T-cell (primary cell): ENCODE measurements around the gene CAPRIN2. TPM values are rescaled to one million over a fixed set of nuclear protein-coding genes. Genes with fewer than 3 reads are reported as not detected.

Source experiments
- ATAC-seq, 4 experiments: fragments of 200-7000 bp in 3 of 4; fragments of 150-1000 bp in 1 of 4; cut with Tn5 transposase; replicated peaks in 1 of 4; 1 replicate in 3 of 4; 2 replicates in 1 of 4; pipeline ENCODE4 v1.10.0; 2021; ENCODE audit warnings: moderate library complexity in 3 of 4, mild to moderate bottlenecking in 2 of 4, moderate number of reproducible peaks in 1 of 4
- CTCF ChIA-PET, 2 donors: fragments of 300-600 bp; sonication (Branson Sonifier 250); formaldehyde crosslinking; loops; one replicate each; lab custom pipeline; 2022; ENCODE audit warnings: antibody characterized with exemption in 2 of 2; lab: Charles Lee
- POLR2A ChIA-PET, 2 donors: fragments of 300-600 bp; sonication (Branson Sonifier 250); formaldehyde crosslinking; loops; one replicate each; lab custom pipeline; 2022; ENCODE audit warnings: antibody characterized with exemption in 2 of 2; lab: Charles Lee
- DNase-seq, 35 experiments: peaks; one replicate each; pipeline versions ENCODE4 v3.0.0 to v3.0.0-alpha.2; 2013 to 2023
- H3K27ac ChIP-seq: one replicate; pipeline ENCODE4 v1.5.1; 2013; ENCODE audit warnings: low read length
- H3K27me3 ChIP-seq, 2 experiments: replicated peaks in 1 of 2; 1 replicate in 1 of 2; 2 replicates in 1 of 2; pipeline versions ENCODE4 v1.6.1 to v1.7.0; 2013; ENCODE audit warnings: low read length in 1 of 2, mixed read lengths in 1 of 2; ENCODE audit not compliant: control insufficient read depth in 2 of 2, insufficient read depth in 2 of 2; ENCODE audit errors: extremely low read depth in 1 of 2
- H3K36me3 ChIP-seq, 2 donors: 1 replicate in 1 of 2; 2 replicates in 1 of 2; pipeline versions ENCODE4 v1.6.1 to v1.7.0; 2013; ENCODE audit warnings: low read length in 1 of 2; ENCODE audit not compliant: control insufficient read depth in 2 of 2, insufficient read depth in 1 of 2; ENCODE audit errors: extremely low read depth in 1 of 2
- H3K4me1 ChIP-seq, 2 experiments: 1 replicate in 1 of 2; 2 replicates in 1 of 2; pipeline versions ENCODE4 v1.6.1 to v1.7.0; 2013; ENCODE audit warnings: low read length in 2 of 2, mixed read lengths in 1 of 2; ENCODE audit not compliant: insufficient read depth in 2 of 2, control insufficient read depth in 1 of 2; ENCODE audit errors: extremely low read depth in 1 of 2
- H3K4me3 ChIP-seq, 2 donors: 1 replicate in 1 of 2; 2 replicates in 1 of 2; pipeline versions ENCODE4 v1.5.1 to v1.7.0; 2013; ENCODE audit warnings: mild to moderate bottlenecking in 2 of 2, low read length in 1 of 2, moderate library complexity in 1 of 2; ENCODE audit not compliant: control insufficient read depth in 1 of 2; ENCODE audit errors: extremely low read depth in 1 of 2
- H3K9me3 ChIP-seq: 2 replicates; pipeline ENCODE4 v1.7.0; 2013
- H3K27ac Mint-ChIP-seq, 2 donors: one replicate each; pipeline ENCODE4 v1.8.0; 2020 to 2021; ENCODE audit warnings: mild to moderate bottlenecking in 2 of 2, mixed read lengths in 2 of 2
- H3K27me3 Mint-ChIP-seq, 2 donors: one replicate each; pipeline ENCODE4 v1.8.0; 2021 to 2022; ENCODE audit warnings: mixed read lengths in 2 of 2
- H3K36me3 Mint-ChIP-seq: one replicate; pipeline ENCODE4 v1.8.0; 2021; ENCODE audit warnings: mixed read lengths
- H3K4me1 Mint-ChIP-seq, 3 donors: one replicate each; pipeline ENCODE4 v1.8.0; 2020 to 2022; ENCODE audit warnings: mixed read lengths in 3 of 3, mild to moderate bottlenecking in 1 of 3
- H3K4me3 Mint-ChIP-seq, 3 donors: one replicate each; pipeline ENCODE4 v1.8.0; 2020 to 2022; ENCODE audit warnings: mild to moderate bottlenecking in 3 of 3, mixed read lengths in 3 of 3, moderate library complexity in 3 of 3
- H3K9me3 Mint-ChIP-seq, 3 donors: one replicate each; pipeline ENCODE4 v1.8.0; 2020 to 2022; ENCODE audit warnings: mixed read lengths in 3 of 3
- WGBS: methylation state at CpG from one replicate; pipeline ENCODE4 v1.1.5; 2013; ENCODE audit warnings: missing lambda C conversion rate; ENCODE audit not compliant: insufficient coverage; 5-methylcytosine and 5-hydroxymethylcytosine counted together
- total RNA-seq, 35 experiments: library from RNA in 6 of 35; stranded (reverse) in 6 of 35; fragments of 120-200 nt in 1 of 35; gene quantifications; one replicate each; pipeline versions ENCODE4 v1.2.1 to v1.2.4 and lab custom pipeline; 2013 to 2026

Gene CAPRIN2, protein sequence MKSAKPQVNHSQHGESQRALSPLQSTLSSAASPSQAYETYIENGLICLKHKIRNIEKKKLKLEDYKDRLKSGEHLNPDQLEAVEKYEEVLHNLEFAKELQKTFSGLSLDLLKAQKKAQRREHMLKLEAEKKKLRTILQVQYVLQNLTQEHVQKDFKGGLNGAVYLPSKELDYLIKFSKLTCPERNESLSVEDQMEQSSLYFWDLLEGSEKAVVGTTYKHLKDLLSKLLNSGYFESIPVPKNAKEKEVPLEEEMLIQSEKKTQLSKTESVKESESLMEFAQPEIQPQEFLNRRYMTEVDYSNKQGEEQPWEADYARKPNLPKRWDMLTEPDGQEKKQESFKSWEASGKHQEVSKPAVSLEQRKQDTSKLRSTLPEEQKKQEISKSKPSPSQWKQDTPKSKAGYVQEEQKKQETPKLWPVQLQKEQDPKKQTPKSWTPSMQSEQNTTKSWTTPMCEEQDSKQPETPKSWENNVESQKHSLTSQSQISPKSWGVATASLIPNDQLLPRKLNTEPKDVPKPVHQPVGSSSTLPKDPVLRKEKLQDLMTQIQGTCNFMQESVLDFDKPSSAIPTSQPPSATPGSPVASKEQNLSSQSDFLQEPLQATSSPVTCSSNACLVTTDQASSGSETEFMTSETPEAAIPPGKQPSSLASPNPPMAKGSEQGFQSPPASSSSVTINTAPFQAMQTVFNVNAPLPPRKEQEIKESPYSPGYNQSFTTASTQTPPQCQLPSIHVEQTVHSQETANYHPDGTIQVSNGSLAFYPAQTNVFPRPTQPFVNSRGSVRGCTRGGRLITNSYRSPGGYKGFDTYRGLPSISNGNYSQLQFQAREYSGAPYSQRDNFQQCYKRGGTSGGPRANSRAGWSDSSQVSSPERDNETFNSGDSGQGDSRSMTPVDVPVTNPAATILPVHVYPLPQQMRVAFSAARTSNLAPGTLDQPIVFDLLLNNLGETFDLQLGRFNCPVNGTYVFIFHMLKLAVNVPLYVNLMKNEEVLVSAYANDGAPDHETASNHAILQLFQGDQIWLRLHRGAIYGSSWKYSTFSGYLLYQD
- 10 to 100 TPM; 26.3 to 38.9 (median 33.3) TPM for total RNA-seq
- total RNA-seq (2013) = 26.0 TPM
- 12.0 to 85.2 (median 45.6) reads per million in 29 experiments for total RNA-seq (lab: John Stamatoyannopoulos, UW)

DNA sequence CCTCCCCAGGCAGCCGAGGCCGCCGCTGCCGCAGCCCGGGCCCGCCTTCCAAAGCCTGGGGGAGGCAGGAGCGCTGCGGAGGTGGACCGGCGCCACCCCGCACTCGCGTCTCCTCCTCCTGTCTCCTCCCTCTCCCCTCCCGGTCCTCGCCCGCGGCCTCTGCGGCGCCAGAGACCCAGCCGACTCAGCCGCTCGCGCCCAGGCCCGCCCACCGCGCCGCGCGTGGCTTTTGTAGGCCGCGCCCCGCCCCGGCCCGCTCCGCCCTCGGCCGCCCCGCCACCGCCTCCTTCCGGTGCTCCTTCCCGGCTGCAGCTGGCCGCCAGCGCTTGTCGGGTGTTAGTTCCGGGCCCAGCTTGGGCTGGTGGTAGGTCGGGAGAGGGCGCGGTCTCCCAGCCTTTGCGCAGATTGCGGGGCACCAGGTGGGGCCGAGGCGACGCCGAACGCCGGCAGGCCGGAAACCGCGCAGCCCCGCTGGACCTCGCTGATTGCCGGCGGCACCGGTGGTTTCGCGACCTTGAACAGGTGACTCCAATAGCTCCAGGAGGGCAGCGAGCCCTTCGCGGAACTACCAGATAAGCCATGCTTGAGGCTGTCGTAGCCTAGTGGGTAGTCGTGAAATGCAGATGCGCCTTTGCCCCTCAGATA is at the start of gene CAPRIN2:
TSS of gene CAPRIN2 (minus strand) at position 202 of the 645 bp plus-strand sequence. CDS start 1,431 bp downstream, outside the sequence.
- peak; percentile 91 to 96 (median 94) for ATAC-seq
- no peaks in the 10 kb centered on the region for H3K27me3 ChIP-seq
- POLR2A ChIA-PET = interaction anchor here (0.6 to 1.0 kb wide), 4 partner anchors 10 to 1369 kb away, joined by 3 to 4 read pairs (median 3); no protein-coding TSS in a partner anchor
- Mint-ChIP-seq H3K27ac (peak within 1 kb of the TSS; percentile 84 to 87), H3K9me3 (no peaks in the 10 kb centered on the region), H3K36me3 (peaks cover 10% of the 10 kb centered on the region), H3K4me1 (peaks cover 44 to 48% (median 45%) of the 10 kb centered on the region in 3 donors), H3K4me3 (peak within 1 kb of the TSS; percentile 91 to 95 (median 94)), H3K27me3 (no peaks in the 10 kb centered on the region)
- peak; percentile 82 to 97 (median 89) for DNase-seq
- WGBS = under 1% methylated on average over 70 of the region's 72 CpGs
- no peaks in the 10 kb centered on the region for H3K9me3 ChIP-seq
- CTCF ChIA-PET = interaction anchor here in 1 of 2 donors (0.7 to 1.5 kb wide), 4 partner anchors 10 to 92 kb away, joined by 3 to 10 read pairs (median 4); partner anchors contain the start of gene IPO8
- peak within 1 kb of the TSS; percentile 68 to 86 for H3K4me3 ChIP-seq
- H3K27ac ChIP-seq = peak within 1 kb of the TSS; percentile 73
- no peaks in the 10 kb centered on the region for H3K36me3 ChIP-seq
- H3K4me1 ChIP-seq = peaks cover 15 to 17% of the 10 kb centered on the region in 2 experiments

DNA sequence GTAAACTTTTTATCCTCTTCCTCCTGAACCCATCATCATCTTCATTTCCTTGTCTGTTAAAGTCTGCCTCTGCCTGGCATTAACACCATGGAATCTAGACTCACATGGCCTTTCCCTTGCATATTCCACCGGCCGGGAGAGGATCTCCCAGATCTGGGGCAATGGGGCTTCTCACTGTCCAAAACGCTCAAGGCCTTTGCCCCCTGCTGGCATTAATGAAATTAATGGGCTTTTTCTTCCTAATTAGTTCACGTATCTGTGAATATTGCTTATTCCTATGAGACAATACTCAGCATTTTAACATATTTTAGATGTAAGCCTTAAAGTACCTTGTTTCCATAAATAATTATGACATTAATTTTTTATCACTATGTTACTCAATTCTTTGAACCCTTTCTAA is 42.9 kb upstream of the CAPRIN2 start:
- no peaks in the 10 kb centered on the region for H3K36me3 Mint-ChIP-seq
- peaks cover 0 to 20% of the 10 kb centered on the region in 2 experiments for H3K4me1 ChIP-seq
- H3K4me1 Mint-ChIP-seq = peaks cover 13 to 22% (median 17%) of the 10 kb centered on the region in 3 donors
- no peak for ATAC-seq
- 77% methylated on average over 3 of the region's 4 CpGs for WGBS
- no peak for DNase-seq
- H3K27ac Mint-ChIP-seq = no peak overlapping the region
- no peak overlapping the region for H3K4me3 ChIP-seq
- H3K36me3 ChIP-seq = no peaks in the 10 kb centered on the region
- H3K9me3 ChIP-seq = no peaks in the 10 kb centered on the region
- no peaks in the 10 kb centered on the region for H3K9me3 Mint-ChIP-seq
- peaks cover 2 to 42% of the 10 kb centered on the region in 2 experiments for H3K27me3 ChIP-seq
- H3K27me3 Mint-ChIP-seq = peaks cover 37 to 51% of the 10 kb centered on the region in 2 donors
- H3K27ac ChIP-seq = no peak overlapping the region
- peak overlapping the region; percentile 36 to 74 (median 50) for H3K4me3 Mint-ChIP-seq
- POLR2A ChIA-PET = no interaction called here
- CTCF ChIA-PET = no interaction called here

DNA sequence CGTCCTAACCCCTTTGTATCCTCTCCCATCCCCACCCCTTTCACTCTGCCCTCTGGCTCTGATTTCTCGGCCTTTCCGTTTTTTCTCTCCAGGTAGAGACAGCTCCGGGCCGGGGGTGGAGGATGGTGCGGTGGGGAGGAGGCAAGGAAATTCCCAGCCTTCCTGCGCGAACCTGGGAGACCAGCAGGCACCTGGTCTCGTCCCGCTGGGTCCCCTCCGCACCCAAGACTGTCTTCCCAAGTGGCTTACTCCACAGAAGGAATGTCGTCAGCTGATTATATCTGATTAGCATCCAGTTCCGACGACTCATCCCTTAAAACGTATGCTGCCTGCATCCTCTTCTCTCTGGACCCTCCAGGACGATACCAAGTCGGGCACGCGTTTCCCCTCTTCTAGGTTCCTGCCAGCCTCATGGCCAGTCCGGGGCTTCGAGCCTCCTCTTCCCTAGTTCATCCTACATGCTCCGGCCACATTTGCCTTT is 42.2 kb upstream of the CAPRIN2 start:
- peaks cover 13 to 22% (median 17%) of the 10 kb centered on the region in 3 donors for H3K4me1 Mint-ChIP-seq
- no peak overlapping the region for H3K4me3 ChIP-seq
- DNase-seq (no peak), ATAC-seq (no peak)
- H3K27ac Mint-ChIP-seq = peak overlapping the region in 1 of 2 donors; percentile 66
- H3K27me3 Mint-ChIP-seq = peaks cover 37 to 51% of the 10 kb centered on the region in 2 donors
- WGBS = 13% methylated on average over 16 of the region's 22 CpGs
- H3K36me3 Mint-ChIP-seq = no peaks in the 10 kb centered on the region
- ChIA-PET CTCF (interaction anchor here (0.6 to 1.7 kb wide), 2 partner anchors 10 to 13 kb away, joined by 3 to 5 read pairs; no protein-coding TSS in a partner anchor), POLR2A (no interaction called here)
- H3K9me3 Mint-ChIP-seq = no peaks in the 10 kb centered on the region
- no peaks in the 10 kb centered on the region for H3K9me3 ChIP-seq
- no peaks in the 10 kb centered on the region for H3K36me3 ChIP-seq
- peak overlapping the region; percentile 54 to 74 (median 61) for H3K4me3 Mint-ChIP-seq
- peaks cover 0 to 20% of the 10 kb centered on the region in 2 experiments for H3K4me1 ChIP-seq
- no peak overlapping the region for H3K27ac ChIP-seq
- H3K27me3 ChIP-seq = peaks cover 2 to 42% of the 10 kb centered on the region in 2 experiments

DNA sequence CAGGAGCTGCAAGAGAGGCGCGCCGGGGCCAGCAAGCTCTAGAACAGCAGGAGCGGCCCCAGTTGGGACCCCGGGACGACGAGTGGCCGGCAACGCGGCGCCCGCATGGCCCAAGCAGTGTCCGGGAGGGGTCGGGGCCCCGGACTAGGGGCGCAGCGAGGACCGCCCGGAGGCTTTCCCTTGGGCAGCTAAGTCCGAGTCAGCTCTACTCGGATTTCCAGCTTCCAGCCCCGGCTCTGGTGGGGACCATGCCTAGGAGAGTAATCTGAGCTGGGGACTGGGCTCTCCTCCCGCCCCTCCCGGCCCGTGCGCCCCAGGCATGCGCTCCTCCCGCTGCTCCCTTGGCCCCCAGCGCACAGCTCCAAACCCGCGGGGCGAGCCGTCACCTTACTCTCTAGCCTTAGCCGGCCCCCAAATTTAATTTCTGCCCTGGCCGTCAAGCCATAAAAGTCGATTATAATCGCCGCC is 41.6 kb upstream of the CAPRIN2 start:
- peak in 3 of 4 experiments; percentile 35 to 44 (median 43) for ATAC-seq

DNA sequence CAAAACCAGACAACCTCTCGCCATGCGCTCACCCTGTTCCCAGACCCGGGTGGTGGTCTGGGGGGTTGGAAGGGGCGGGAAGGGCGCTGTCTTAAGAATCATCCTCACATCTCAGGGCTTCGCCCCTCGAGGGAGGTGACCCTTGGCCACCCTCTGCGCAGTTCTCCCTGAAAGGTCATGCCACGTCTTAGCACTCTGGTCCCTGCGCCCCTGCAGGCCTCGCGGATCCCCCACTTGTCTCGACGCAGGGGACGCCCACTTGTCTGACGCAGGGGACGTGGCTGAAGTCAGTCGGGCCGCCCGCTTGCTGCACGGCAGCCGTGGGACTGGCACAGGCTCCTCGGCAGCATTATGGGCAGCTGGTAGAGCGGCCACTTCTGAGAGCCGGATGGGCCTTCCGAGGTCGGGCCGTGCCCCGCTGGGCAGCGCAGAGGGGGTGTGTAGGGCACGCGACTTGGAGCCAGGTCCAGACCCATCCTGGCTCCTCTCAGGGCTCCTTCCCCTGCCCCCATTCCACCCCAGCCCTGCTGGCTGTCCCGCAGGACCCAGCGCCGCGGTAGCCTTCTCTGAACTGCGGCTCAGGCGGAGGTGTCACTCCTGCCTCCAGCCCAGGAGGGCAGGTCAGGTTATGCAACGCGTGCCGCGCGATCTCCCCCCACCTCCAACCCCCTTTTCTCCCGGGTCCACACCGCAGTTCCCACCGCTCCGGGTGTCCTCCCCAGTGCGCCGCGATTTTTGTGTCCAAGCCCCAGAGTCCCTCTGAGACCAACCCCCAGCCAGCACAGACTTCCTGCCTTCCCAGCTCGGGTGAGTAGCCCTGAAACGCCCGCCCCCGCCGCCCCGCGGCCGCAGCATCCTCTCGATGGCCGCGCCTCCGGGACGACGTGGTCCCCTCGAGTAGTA is 40.9 kb upstream of the CAPRIN2 start:
- no peaks in the 10 kb centered on the region for H3K9me3 ChIP-seq
- no peaks in the 10 kb centered on the region for H3K36me3 Mint-ChIP-seq
- no peak overlapping the region for H3K27ac ChIP-seq
- ChIA-PET POLR2A (no interaction called here), CTCF (interaction anchor here in 1 of 2 donors (0.6 to 1.7 kb wide), 3 partner anchors 12 to 67 kb away, joined by 3 to 5 read pairs (median 5); no protein-coding TSS in a partner anchor)
- ATAC-seq = peak; percentile 68 to 83 (median 76)
- peak overlapping the region; percentile 5 to 53 for H3K4me3 ChIP-seq
- DNase-seq = peak in 30 of 35 experiments; percentile 4 to 52 (median 29)
- peaks cover 13 to 22% (median 17%) of the 10 kb centered on the region in 3 donors for H3K4me1 Mint-ChIP-seq
- H3K27me3 Mint-ChIP-seq = peaks cover 37 to 49% of the 10 kb centered on the region in 2 donors
- peaks cover 0 to 20% of the 10 kb centered on the region in 2 experiments for H3K4me1 ChIP-seq
- H3K27ac Mint-ChIP-seq = no peak overlapping the region
- peaks cover 2 to 40% of the 10 kb centered on the region in 2 experiments for H3K27me3 ChIP-seq
- H3K36me3 ChIP-seq = no peaks in the 10 kb centered on the region
- peak overlapping the region; percentile 69 to 74 (median 73) for H3K4me3 Mint-ChIP-seq
- H3K9me3 Mint-ChIP-seq = no peaks in the 10 kb centered on the region
- WGBS = 4% methylated on average over 59 of the region's 65 CpGs

More for the DNA sequence above, 41.6 kb upstream of the CAPRIN2 start:
- Histone ChIP-seq H3K36me3 (no peaks in the 10 kb centered on the region), H3K4me1 (peaks cover 0 to 20% of the 10 kb centered on the region in 2 experiments), H3K9me3 (no peaks in the 10 kb centered on the region), H3K27ac (no peak overlapping the region), H3K4me3 (peak overlapping the region; percentile 5 to 53), H3K27me3 (peaks cover 2 to 42% of the 10 kb centered on the region in 2 experiments)
- Mint-ChIP-seq H3K4me3 (peak overlapping the region; percentile 69 to 74 (median 73)), H3K27ac (no peak overlapping the region), H3K9me3 (no peaks in the 10 kb centered on the region), H3K36me3 (no peaks in the 10 kb centered on the region), H3K4me1 (peaks cover 13 to 22% (median 17%) of the 10 kb centered on the region in 3 donors), H3K27me3 (peaks cover 37 to 49% of the 10 kb centered on the region in 2 donors)
- ChIA-PET CTCF (interaction anchor here in 1 of 2 donors (0.6 to 1.7 kb wide), 3 partner anchors 11 to 66 kb away, joined by 3 to 5 read pairs (median 5); no protein-coding TSS in a partner anchor), POLR2A (no interaction called here)
- peak in 1 of 35 experiments; percentile 8 for DNase-seq
- 3% methylated on average over 32 of the region's 38 CpGs for WGBS
